EL (cell line): ENCODE data around the gene COL27A1.

Experiments
- DNase-seq: peaks from one replicate; pipeline ENCODE4 v3.0.0-alpha.2; 2016

COL27A1 gene

DNA sequence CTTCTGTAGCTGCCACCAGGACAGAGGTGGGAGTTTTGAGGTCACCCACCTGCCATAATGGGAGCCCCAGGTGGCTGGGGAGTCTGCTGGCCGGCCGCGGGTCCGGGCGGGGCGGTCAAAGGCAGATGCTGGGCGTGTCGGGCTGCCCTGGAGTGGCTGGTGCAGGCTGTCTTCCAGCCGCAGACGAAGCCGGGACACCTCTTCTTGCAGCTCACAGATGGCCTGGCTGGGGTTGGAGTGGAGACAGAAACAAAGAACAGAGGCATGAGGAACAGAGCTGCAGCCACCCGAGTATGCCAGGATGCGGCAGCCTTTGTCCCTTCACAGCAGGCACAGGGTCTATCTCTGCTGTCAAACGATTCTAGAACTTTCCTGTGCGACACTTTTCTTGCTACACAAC lies 192.3 kb downstream of the COL27A1 start:
- no peak for DNase-seq

DNA sequence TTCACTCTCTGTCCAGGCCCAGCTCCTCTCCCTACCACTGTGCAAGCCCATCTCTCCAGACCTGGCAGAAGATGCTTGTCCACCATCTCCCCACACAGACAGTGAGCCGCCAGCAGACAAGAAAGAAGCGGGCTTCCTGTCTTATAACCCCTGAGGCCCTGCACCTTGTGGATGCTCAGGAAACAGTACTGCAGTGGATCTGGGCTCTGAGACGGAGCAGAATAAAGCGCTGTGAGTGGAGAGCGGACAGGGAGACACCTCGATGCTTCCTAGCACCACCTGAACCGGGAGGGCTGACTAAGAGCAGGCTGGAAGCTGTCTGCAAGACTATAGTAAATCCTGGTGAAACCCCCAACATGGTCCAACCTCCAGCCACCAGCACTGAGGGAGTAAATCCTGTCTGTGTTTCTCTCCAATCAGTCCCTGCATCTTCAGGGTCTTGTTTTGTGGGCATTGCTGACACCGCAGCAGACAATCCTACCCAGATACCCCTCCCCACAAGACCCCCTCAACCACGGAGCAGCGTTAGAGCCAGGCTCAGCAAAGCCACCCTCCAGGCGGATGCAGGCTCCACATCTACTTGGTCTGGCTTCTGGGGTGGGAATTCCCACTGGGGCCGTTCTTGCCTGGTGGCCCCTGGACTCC lies 193.0 kb downstream of the COL27A1 start:
- no peak for DNase-seq

- peak; percentile 100 for DNase-seq
These were observed 193.7 kb downstream of the COL27A1 start for GRCh38 chr9:114348906-114349482.

GRCh38 chr9:114349713-114350480 lies 194.6 kb downstream of the COL27A1 start:
- DNase-seq, result no peak

DNA sequence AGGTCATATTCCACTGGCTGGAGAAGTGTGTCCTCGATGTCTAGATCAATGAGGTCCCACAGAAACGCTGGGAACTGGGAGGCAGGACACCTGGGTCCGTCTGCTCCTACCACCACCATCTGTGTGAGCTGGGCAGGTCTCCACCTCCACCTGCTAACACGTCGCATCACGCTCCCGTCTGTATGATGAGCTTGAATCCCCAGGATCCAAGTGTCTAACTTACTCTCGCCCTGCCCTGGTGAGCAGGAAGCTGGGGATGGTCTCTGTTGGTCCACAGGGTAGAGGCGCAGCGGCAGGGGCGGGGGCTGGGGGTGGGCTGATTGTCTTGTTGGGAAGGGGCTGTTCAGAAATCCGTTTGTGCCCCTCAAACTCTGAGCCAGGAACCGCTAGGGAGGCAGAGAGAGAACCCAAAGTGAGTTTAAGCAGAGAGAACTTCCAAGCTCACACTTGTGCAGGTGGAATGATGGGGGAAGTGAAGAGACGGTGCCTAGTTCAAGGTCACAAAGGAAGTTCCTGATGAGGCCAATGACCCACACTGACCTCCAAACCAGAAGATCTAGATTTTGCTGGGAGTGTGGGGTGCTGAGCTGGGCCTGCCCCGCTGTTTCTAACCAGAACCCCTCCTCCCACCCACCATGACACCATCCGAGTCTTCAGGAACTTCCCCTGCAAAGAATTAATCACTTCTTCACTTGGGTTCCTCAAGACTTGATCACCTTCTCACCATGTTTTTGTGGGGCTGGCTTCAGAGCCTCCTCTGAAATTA lies 195.5 kb downstream of the COL27A1 start:
- no peak for DNase-seq

DNA sequence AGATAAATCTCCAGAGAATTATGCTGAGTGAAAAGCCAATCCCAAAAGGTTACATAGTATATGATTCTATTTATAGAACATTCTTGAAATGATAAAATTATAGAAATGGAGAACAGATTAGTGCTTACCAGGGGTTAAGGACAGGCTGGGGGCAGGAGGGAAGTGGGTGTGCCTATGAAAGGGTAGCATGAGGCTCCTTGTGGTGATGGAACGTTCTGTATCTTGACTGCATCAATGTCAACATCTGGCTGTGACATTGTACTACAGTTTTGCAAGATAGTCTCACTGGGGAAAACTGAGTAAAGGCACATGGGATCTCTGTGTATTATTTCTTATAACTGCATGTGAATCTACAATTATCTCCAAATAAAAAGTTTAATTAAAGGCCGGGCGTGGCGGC lies 196.6 kb downstream of the COL27A1 start:
- DNase-seq, result no peak

- no peak for DNase-seq
These were observed 200.5 kb downstream of the COL27A1 start for GRCh38 chr9:114355821-114356220.

DNA sequence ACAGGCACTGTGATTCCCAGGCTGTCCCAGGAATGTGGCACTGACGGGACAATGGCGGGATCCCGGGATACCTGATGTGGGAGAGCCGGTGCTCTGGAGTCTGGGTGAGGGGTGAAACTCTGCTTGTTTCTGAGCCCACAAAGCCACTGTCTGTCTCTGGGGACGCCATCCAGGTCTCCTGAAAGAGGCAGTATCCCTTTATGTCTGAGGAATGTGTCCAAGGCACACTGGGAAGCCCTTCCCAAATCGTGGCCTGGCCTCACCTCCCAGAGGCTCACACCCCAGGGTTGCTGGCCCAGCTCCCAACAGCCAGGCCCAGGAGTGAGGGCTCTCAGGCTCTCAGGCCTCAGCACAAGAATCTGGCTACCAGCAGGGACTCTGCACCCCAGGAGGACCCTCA lies 201.5 kb downstream of the COL27A1 start:
- no peak for DNase-seq

DNA sequence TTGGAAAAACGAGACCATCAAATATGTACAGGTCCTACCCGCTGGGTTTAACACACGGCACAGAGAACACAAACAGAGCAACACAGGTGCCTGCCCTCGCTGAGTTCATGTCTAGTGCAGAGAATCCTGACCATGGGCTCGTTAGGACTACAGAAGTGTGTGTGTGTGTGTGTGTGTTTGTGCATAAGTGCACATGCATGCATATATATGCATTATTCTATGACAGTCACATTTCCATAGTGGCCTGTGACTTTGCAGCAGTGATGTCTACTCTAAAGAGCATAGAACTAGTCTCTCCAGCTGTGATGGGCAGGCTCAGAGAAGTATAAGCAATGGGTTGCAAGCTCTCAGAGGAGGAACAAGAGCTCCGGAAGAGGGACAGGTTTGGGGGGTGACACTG lies 202.0 kb downstream of the COL27A1 start:
- DNase-seq, result no peak

- DNase-seq, result no peak
These were observed 202.6 kb downstream of the COL27A1 start for GRCh38 chr9:114357911-114358328.

- no peak for DNase-seq
These were observed 204.5 kb downstream of the COL27A1 start for GRCh38 chr9:114359801-114360200.

DNA sequence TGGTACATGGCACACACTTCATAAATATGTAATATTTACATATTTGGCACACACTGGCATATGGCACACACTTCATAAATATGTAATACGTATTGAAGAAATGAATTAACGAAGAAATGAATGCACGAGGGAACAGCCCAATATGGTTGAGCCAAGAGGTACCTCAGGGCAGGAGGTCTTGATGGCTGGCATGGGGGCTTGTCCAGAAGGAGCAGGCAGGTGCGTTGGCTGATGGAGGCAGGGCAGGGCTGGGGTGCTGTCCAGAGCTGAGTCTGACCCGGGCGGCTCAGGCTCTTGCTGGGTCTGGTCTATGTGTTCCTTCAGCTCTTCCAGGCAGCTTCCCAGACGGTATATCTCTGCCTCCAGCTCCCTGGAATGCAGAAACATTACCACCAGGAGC lies 206.2 kb downstream of the COL27A1 start:
- no peak for DNase-seq
